Activated naive CD4-positive, alpha-beta T cell treated with anti-CD3 and anti-CD28 coated beads, Interleukin-2, amount 10 ng/mL, durations not matched to agents 7 days and 5 days (primary cell): ENCODE results near the gene MYF6.

Experiments used
- CTCF ChIA-PET: fragments of 350-600 bp; sonication (Branson Sonifier 250); formaldehyde crosslinking; loops from one replicate; lab custom pipeline; 2021; ENCODE audit warnings: antibody characterized with exemption; lab: Charles Lee
- DNase-seq: peaks from one replicate; pipeline ENCODE4 v3.0.0-alpha.2; 2020
- H3K27ac Mint-ChIP-seq: one replicate; pipeline ENCODE4 v1.8.0; 2021; ENCODE audit warnings: mild to moderate bottlenecking, moderate library complexity, mixed read lengths
- H3K27me3 Mint-ChIP-seq: one replicate; pipeline ENCODE4 v1.8.0; 2021; ENCODE audit warnings: mild to moderate bottlenecking, mixed read lengths
- H3K36me3 Mint-ChIP-seq: one replicate; pipeline ENCODE4 v1.8.0; 2021; ENCODE audit warnings: mixed read lengths
- H3K4me1 Mint-ChIP-seq: one replicate; pipeline ENCODE4 v1.8.0; 2021; ENCODE audit warnings: mixed read lengths
- H3K4me3 Mint-ChIP-seq: one replicate; pipeline ENCODE4 v1.8.0; 2021; ENCODE audit warnings: mild to moderate bottlenecking, moderate library complexity, mixed read lengths
- H3K9me3 Mint-ChIP-seq: one replicate; pipeline ENCODE4 v1.8.0; 2021; ENCODE audit warnings: mixed read lengths

The MYF6 gene

DNA sequence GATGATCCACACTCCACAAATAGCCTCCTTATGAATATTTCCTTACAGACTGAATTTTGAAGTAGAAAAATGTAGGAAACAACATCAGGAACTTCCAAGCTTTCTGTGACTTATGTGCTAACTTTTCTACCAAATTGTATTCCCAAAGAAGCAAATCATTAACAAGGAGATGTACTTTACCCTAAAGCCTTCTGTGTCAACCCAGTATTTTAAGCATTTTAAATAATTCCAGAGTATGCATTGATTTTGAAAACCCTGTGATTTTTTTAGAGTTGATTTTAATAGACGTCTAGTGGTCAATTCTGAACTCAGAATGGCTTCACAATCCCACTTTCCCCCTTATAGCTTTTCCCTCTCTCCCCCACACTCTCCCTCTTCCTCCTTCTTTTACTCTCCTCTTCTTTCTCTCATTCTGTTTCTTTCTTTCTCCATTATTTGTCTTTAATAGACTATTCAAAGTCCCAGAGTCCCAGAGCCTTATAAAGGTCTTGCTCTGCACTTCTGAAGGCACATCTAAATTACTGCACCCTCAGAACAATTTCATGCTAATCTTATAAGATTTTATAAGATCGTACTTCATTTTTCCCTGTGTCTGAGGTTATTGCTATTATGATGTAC, 10.1 kb upstream of the MYF6 start:
- no peaks in the 10 kb centered on the region for H3K4me1 Mint-ChIP-seq
- CTCF ChIA-PET: no interaction called here

DNA sequence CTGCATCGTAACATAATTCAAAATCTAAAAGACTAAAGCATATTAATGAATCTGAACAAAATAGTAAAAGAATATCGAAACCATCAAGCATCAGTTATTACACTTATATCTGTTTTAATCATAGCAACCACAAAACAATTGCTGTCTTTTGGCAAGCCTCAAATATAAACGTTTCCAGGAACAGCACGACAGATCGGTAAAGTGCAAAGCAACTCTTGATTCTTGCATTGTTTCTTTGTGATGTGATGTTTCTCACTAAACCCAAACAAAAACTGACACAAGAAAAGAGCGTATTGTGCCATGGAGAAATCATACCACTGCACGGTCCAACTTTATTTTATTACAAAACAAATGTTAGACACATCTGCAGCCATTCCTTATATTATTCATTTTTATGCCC, 9.2 kb upstream of the MYF6 start:
- H3K27me3 Mint-ChIP-seq: no peaks in the 10 kb centered on the region
- DNase-seq: no peak
- CTCF ChIA-PET: no interaction called here
- no peaks in the 10 kb centered on the region for H3K9me3 Mint-ChIP-seq
- no peaks in the 10 kb centered on the region for H3K36me3 Mint-ChIP-seq
- no peaks in the 10 kb centered on the region for H3K4me1 Mint-ChIP-seq
- H3K4me3 Mint-ChIP-seq: no peak overlapping the region
- H3K27ac Mint-ChIP-seq: no peak overlapping the region

More for the DNA sequence above, 10.1 kb upstream of the MYF6 start:
- H3K4me3 Mint-ChIP-seq: no peak overlapping the region
- no peaks in the 10 kb centered on the region for H3K36me3 Mint-ChIP-seq
- no peaks in the 10 kb centered on the region for H3K27me3 Mint-ChIP-seq
- H3K9me3 Mint-ChIP-seq: no peaks in the 10 kb centered on the region
- H3K27ac Mint-ChIP-seq: no peak overlapping the region
- no peak for DNase-seq

DNA sequence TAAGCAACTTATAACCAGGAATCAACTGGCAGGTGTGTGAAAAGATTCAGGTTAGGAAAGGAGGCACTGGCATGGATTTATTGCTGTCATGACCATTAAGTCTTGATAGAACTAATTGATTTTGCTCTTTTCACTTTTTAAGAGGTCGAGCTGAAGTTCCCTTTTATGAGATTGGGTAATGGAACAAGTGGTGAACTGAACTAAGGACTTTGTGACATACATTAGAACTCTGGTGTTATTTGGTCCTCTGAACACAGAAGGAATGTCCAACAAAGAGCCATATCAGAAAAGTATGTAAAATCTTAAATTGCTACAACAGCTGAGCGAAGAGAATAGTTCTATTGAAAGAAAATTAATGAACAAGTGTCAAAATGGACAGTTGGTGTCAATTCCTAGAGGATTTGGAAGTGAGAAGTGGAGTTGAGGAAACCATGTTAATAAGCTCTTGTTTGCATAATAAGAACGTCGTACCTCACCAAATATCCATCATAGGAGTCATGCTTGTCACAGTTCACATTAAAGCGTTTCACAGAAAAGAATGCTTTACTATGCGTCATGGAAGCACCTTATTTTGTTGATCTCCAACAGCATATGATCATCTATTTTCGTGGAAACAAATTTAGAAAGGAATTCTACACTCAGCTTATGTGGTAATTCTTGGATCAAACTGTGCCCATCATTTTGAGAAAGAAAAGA, 8.4 kb upstream of the MYF6 start:
- CTCF ChIA-PET: interaction anchor here (0.6 kb wide), 1 partner anchor 1011 kb away, joined by 6 read pairs; no protein-coding TSS in a partner anchor

DNA sequence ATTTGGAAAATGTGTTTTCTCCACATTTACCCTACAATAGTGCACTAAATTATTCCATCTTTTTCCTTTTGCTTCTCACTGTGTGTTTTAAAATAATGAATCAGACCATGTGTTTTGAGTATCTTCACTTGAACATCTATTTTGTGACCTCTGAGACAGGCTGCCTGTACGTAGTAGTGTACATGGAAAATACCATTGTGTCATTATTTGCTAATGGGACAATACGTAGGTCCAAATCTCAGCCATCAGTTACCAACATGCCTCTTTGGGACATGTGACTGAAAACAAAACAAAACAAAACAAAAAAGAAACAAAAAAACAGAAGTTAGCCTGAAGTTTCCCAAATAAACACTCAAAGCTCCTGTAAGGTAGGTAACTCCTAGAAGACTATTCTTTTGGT, 7.1 kb upstream of the MYF6 start:
- Mint-ChIP-seq H3K4me3 (no peak overlapping the region), H3K4me1 (no peaks in the 10 kb centered on the region), H3K9me3 (no peaks in the 10 kb centered on the region), H3K27ac (no peak overlapping the region), H3K27me3 (no peaks in the 10 kb centered on the region), H3K36me3 (no peaks in the 10 kb centered on the region)
- CTCF ChIA-PET: no interaction called here
- no peak for DNase-seq

More for the DNA sequence above, 8.4 kb upstream of the MYF6 start:
- Mint-ChIP-seq H3K27ac (no peak overlapping the region), H3K9me3 (no peaks in the 10 kb centered on the region), H3K4me1 (no peaks in the 10 kb centered on the region), H3K36me3 (no peaks in the 10 kb centered on the region), H3K27me3 (no peaks in the 10 kb centered on the region), H3K4me3 (no peak overlapping the region)
- no peak for DNase-seq

DNA sequence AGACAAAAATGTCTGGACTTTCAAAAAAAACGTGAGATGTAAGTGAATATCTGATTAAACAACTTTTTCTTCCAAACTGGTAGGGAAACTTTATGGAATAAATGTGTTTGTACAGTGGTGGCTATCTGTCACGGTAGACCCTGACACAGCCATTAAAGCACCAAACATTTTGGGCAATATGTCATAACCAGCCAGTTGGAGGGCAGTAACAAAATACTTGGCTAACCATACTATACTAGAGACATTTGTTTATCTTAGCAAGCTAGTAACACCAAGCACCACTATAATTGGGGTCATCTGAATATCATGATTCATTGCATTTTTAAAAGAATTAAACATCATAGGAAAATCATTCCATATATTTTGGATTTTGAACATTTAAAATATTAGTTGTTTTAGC, 6.0 kb upstream of the MYF6 start:
- Mint-ChIP-seq H3K9me3 (no peaks in the 10 kb centered on the region), H3K4me1 (no peaks in the 10 kb centered on the region), H3K36me3 (no peaks in the 10 kb centered on the region), H3K4me3 (no peak overlapping the region), H3K27me3 (no peaks in the 10 kb centered on the region), H3K27ac (no peak overlapping the region)
- no peak for DNase-seq
- CTCF ChIA-PET: no interaction called here

DNA sequence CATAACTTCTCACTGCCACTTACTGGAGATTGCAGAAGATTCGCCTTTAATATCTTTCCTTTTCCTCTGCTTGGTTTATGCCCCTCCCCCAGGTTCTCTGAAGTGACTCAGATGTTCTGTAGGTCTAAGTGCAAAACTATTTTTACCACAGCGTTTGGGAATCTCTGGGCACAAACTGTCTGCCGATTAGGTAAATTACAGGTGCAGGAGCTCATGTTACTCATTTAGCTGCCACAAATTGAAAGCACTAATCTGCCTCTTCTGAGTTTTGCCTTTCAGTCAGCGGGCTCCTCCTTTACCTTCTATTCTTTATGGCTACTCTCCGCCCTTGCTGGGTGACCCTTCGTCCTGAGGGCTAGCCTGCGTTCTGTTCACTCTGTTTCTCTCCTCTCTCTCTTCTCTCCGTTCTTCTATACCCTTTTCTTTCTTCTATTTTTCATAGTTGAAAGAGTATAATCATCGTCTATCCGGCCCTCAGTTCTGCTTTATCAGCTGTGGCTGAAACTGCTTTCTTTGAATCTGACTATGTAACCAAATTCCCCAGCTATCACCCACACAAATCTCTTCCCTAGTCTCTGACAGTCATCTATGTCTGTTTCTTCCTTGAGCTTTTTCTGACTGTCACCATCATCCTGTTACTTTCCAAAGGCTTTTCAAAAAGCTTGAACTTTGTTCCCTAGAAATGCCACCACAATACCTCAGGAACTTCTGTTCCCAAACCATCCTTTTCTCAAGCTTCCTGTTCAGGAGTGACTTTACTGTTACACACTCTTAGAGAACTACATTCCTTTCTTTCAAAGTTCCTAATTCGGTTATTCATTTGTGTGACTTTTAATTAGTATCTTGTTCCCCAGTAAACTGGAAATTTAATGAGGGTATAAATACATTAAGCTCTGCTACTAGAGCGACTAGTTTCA, 4.3 kb upstream of the MYF6 start:
- Mint-ChIP-seq H3K9me3 (no peaks in the 10 kb centered on the region), H3K27me3 (peaks cover 13% of the 10 kb centered on the region), H3K27ac (no peak overlapping the region), H3K4me1 (no peaks in the 10 kb centered on the region), H3K36me3 (no peaks in the 10 kb centered on the region), H3K4me3 (no peak overlapping the region)
- CTCF ChIA-PET: no interaction called here
- no peak for DNase-seq

DNA sequence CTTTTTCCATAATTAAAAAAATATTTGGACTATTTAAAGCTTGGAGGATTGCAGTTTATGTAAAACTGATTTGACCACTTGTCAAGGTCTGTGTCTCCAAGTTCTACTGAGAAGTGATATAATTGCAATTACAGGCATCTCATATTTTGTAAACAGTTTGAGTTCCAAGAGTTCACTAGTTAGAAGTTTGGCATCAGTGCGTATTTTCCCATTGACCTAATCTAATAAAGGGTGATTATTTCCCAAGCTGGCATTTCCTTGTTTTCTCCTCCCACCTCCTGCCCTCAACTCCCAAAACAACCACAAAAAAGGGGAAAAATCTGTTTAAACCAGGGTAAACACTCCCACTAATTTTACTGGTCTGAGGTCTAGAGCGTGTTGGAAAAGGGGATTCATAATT, 3.0 kb upstream of the MYF6 start:
- H3K4me3 Mint-ChIP-seq: no peak overlapping the region
- H3K27me3 Mint-ChIP-seq: peaks cover 21% of the 10 kb centered on the region
- CTCF ChIA-PET: no interaction called here

DNA sequence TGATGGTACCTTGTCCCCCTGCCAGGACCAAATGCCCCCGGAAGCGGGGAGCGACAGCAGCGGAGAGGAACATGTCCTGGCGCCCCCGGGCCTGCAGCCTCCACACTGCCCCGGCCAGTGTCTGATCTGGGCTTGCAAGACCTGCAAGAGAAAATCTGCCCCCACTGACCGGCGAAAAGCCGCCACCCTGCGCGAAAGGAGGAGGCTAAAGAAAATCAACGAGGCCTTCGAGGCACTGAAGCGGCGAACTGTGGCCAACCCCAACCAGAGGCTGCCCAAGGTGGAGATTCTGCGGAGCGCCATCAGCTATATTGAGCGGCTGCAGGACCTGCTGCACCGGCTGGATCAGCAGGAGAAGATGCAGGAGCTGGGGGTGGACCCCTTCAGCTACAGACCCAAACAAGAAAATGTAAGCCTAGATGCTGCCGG, 410 bp downstream of the MYF6 start:
- no peak overlapping the region for H3K4me3 Mint-ChIP-seq

More for the DNA sequence above, 3.0 kb upstream of the MYF6 start:
- H3K27ac Mint-ChIP-seq: no peak overlapping the region
- H3K4me1 Mint-ChIP-seq: no peaks in the 10 kb centered on the region
- no peak for DNase-seq
- H3K9me3 Mint-ChIP-seq: no peaks in the 10 kb centered on the region
- H3K36me3 Mint-ChIP-seq: no peaks in the 10 kb centered on the region

DNA sequence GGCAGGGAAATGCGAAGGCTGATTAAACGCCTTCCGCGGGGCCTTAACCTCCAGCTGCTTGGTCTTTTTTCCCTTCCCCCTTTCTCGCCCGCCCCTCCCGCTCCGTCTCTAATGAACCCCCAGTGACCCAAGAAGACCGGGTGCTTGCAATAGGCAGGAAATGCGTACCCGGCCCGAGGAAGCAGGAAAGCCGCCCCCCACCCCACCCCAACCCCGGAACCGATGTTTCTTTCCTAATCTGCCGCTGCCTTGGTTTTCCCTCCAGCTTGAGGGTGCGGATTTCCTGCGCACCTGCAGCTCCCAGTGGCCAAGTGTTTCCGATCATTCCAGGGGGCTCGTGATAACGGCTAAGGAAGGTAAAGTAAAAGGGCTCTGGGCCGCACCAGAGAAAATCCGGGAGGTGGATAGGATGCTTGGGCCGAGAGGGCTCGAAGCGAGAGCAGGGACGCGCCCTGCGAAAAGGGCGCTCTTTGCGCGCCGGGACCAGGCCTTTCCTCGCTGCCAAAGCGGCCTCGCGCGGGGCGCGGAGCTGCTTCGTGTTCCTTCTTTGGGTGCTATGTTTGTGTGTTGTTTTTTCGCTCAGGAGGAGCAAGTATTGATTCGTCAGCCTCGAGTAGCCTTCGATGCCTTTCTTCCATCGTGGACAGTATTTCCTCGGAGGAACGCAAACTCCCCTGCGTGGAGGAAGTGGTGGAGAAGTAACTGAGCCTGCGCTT, 983 bp downstream of the MYF6 start:
- Mint-ChIP-seq H3K27me3 (peaks cover 32% of the 10 kb centered on the region), H3K36me3 (no peaks in the 10 kb centered on the region), H3K4me1 (no peaks in the 10 kb centered on the region), H3K27ac (no peak overlapping the region), H3K4me3 (no peak overlapping the region), H3K9me3 (no peaks in the 10 kb centered on the region)
- DNase-seq: no peak
- CTCF ChIA-PET: no interaction called here

More for the DNA sequence above, 410 bp downstream of the MYF6 start:
- no peak for DNase-seq
- H3K4me1 Mint-ChIP-seq: no peaks in the 10 kb centered on the region
- CTCF ChIA-PET: no interaction called here
- no peaks in the 10 kb centered on the region for H3K9me3 Mint-ChIP-seq
- no peak overlapping the region for H3K27ac Mint-ChIP-seq
- peaks cover 32% of the 10 kb centered on the region for H3K27me3 Mint-ChIP-seq
- no peaks in the 10 kb centered on the region for H3K36me3 Mint-ChIP-seq

DNA sequence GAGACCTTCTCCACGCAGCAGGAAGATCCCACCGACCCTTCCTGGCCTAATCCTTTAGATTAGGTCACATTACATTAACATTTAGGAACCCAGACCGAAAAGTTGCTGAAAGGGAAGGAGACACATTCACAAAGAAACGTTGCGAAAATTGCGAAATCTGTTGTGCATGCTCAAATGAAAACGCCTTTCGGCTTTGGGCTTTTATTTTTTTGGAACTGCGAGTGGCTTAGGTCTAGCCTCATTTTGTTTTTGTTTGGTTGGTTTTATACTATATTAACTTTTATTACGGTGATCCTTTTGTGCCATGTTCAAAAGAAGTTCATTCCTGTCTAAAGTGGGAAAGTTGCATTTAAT, 1.5 kb downstream of the MYF6 start:
- Mint-ChIP-seq H3K4me1 (no peaks in the 10 kb centered on the region), H3K9me3 (no peaks in the 10 kb centered on the region), H3K36me3 (no peaks in the 10 kb centered on the region), H3K4me3 (no peak overlapping the region), H3K27me3 (peaks cover 36% of the 10 kb centered on the region), H3K27ac (no peak overlapping the region)
- DNase-seq: no peak
- CTCF ChIA-PET: no interaction called here

DNA sequence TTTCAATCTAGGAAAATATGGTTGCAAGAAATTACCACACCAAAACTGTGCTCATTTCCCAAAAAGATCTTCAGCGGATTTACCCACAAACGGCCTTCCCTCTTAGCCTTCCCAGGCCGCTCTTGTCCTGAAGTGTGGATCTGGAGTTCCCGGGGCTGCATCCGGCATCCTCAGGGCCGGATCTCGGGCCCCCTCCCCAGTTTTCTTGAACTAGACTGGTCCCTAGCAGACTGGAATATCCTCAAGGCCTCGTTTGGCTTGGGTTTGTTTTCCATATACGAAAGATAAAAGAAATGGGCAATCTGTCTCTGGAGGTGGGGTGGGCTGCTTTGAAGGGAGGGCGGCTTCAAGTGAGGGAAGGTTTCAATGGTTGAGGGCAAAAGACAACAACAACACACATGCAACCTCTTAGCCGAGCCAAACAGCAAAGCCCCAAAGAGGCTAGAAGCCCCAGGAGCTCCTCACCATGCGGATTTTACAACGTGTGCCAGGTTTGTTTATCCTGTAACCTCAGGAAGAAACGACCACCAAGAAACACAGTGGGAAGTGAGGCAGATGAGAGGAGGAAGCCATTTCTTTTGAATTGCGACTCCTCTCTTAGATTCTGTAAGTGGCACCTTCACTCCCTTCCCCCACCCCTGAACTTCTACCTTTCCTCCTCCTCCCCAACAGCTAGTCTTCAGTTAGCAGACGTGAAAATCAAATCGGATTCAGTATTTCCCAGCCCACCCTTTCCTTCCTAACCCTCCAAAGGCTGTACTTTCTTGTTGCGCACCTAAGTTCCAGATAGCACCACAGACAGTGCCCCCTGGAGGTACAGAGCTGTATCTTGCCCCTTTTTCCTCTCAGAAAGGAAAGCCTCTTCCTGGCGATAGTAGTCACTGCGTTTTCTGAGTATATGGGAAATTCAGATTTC, 2.6 kb downstream of the MYF6 start:
- CTCF ChIA-PET: no interaction called here

DNA sequence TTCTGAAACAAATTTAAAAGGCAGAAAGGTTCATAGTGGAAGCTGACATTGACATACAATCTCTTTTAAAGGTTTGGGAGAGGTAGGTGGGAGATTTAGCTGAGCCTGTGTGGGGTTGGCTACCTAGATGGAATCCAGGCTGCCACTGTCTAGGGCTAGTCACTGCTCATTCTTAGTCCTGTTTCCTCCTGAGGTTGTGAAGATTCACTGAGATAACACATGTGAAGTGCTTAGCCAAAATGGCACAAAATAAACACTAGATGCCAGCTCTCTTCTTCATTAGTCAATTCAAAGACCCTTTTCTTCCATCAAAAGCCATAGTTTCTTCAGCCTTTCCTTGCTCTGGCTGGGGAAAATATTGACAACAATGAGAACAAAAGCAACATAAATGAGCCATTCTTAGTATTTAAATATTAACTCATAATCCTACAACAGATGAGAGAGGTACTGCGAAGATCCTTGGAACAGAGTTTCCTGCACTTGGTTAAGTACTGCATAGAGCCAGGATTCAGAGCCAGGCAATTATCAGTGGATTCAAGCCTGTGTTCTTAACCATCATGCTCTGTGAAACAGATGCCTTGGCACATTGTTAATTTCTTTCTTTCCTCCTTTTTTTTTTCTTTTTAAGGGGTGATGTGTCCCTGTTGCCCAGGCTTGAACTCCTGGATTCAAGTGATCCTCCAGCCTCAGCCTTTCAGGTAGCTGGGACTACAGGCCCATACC, 3.5 kb downstream of the MYF6 start:
- H3K27me3 Mint-ChIP-seq: peaks cover 50% of the 10 kb centered on the region
- no peaks in the 10 kb centered on the region for H3K4me1 Mint-ChIP-seq
- H3K36me3 Mint-ChIP-seq: no peaks in the 10 kb centered on the region
- no peak overlapping the region for H3K4me3 Mint-ChIP-seq
- H3K27ac Mint-ChIP-seq: no peak overlapping the region
- H3K9me3 Mint-ChIP-seq: no peaks in the 10 kb centered on the region
- CTCF ChIA-PET: no interaction called here
- DNase-seq: no peak

More for the DNA sequence above, 2.6 kb downstream of the MYF6 start:
- peaks cover 45% of the 10 kb centered on the region for H3K27me3 Mint-ChIP-seq
- DNase-seq: no peak
- no peaks in the 10 kb centered on the region for H3K36me3 Mint-ChIP-seq
- H3K4me1 Mint-ChIP-seq: no peaks in the 10 kb centered on the region
- no peak overlapping the region for H3K27ac Mint-ChIP-seq
- no peak overlapping the region for H3K4me3 Mint-ChIP-seq
- no peaks in the 10 kb centered on the region for H3K9me3 Mint-ChIP-seq

DNA sequence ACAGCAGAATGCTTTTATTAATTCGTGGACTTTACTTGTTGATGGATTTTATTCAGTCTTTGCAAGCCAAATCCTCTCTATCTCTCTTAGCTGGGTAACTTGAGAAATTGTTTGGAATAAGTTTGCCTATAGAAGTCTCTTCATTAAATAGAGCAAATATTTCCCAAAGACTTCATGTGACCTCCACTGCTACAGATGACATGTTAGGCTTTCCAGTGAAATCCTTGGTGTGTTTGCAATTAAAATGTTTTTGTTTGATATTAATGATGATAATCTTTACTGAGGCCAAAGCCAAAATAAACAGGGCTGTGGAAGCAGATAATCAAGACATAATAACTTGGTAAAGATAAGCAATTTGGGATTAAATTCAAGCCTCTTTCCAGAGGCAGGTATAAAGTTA, 4.4 kb downstream of the MYF6 start:
- no peaks in the 10 kb centered on the region for H3K9me3 Mint-ChIP-seq
- CTCF ChIA-PET: interaction anchor here (0.6 kb wide), 1 partner anchor 130 kb away, joined by 3 read pairs; no protein-coding TSS in a partner anchor

More for the DNA sequence above, 4.4 kb downstream of the MYF6 start:
- Mint-ChIP-seq H3K4me1 (no peaks in the 10 kb centered on the region), H3K4me3 (no peak overlapping the region), H3K36me3 (no peaks in the 10 kb centered on the region), H3K27ac (no peak overlapping the region), H3K27me3 (peaks cover 60% of the 10 kb centered on the region)
- DNase-seq: no peak
